Measurements from ENCODE around the gene TTLL10. TPM values are rescaled to one million over a fixed set of nuclear protein-coding genes. Genes with fewer than 3 reads are reported as not detected.

Gene TTLL10
- total and polyA plus RNA-seq, 2 of the 4 experiments (the other 2 are of a cell fraction), result not detected

DNA sequence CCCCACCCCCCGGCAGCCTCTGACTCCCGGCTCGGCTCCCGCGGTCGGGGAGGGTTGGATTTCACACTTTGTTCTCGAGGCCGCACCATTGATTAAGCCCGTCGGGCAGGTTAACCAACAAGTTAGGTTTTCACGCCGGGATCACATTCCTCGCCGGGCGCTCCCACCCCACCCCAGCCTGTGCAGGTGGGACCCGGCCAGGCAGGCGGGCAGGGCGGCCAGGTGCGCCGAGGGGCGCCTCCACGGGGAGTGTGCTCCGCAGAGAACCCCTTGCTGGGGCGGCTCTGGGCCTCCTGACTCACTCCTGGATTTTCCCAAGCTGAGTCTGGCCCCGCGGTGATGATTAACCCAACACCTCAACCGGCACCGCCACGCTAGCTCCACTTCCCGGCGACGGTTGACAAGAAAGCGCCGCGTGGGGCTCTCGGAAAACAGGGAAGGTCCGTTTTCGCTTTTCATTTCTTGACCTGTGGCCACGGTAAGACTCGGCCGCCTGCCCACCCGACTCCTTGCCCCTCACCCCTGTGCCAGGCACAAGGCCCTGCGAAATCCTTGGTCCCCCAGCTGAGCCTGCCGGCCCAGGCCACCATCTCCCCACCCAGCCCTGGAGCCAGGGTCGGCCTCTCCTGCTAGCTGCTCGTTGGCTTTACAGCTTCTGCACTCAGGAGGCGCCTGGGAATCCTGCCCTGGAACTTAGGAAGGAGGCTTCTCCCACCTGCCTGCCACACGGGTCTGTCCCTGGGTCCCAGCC is 8.8 kb upstream of the TTLL10 start:
- intact Hi-C loops (cut with micrococcal nuclease) (no loop called here), in situ Hi-C loops (cut with MboI; ENCODE audit: low sequenced_read_pairs) (no loop called here), dilution Hi-C loops (cut with HindIII; ENCODE audit: low sequenced_read_pairs, unreplicated experiment) (no loop called here)
- DNase-seq (no peak), ATAC-seq (ENCODE audit: low read depth) (no peak)
- no peaks in the 10 kb centered on the region for H3K9me3 ChIP-seq (ENCODE audit: control insufficient read depth, insufficient read depth, low read length)
- no peak overlapping the region for H3K14ac ChIP-seq (replicated peaks; ENCODE audit: low read depth, low read length)
- peak overlapping the region; percentile 11 for H2AFZ ChIP-seq (replicated peaks; ENCODE audit: low read length, poor library complexity)
- no peak overlapping the region for H4K8ac ChIP-seq (ENCODE audit: low read depth in 2 of 2, low read length in 2 of 2)
- no peak overlapping the region for H3K56ac ChIP-seq (ENCODE audit: extremely low read depth, insufficient read depth, low read length)
- H2AK9ac ChIP-seq (replicated peaks; ENCODE audit: low read depth, low read length, poor library complexity), result no peak overlapping the region
- H3K36me3 ChIP-seq (ENCODE audit: control insufficient read depth, insufficient read depth, low read length), result no peaks in the 10 kb centered on the region
- TF ChIP-seq MAFK (IDR thresholded peaks at IDR 0.05; ENCODE audit: low read depth, low read length) (no peak), RFX5 (IDR thresholded peaks at IDR 0.05; ENCODE audit: low read depth, low read length) (no peak), POLR2A (IDR thresholded peaks at IDR 0.05; ENCODE audit: low read depth, low read length) (no peak), RAD21 (IDR thresholded peaks at IDR 0.05; ENCODE audit: low read length) (no peak), MAZ (IDR thresholded peaks at IDR 0.05; ENCODE audit: borderline replicate concordance, low read depth, low read length) (no peak), FOS (IDR thresholded peaks at IDR 0.05; ENCODE audit: low read depth, low read length) (no peak), NFE2L2 (IDR thresholded peaks at IDR 0.05; ENCODE audit: low read depth, low read length) (no peak), MXI1 (IDR thresholded peaks at IDR 0.05; ENCODE audit: borderline replicate concordance, low read depth, low read length) (no peak), CHD1 (IDR thresholded peaks at IDR 0.05; ENCODE audit: low read depth, low read length) (no peak), SMC3 (IDR thresholded peaks at IDR 0.05; ENCODE audit: low read depth, low read length) (no peak), RCOR1 (IDR thresholded peaks at IDR 0.05; ENCODE audit: insufficient replicate concordance, low read length) (no peak), BHLHE40 (IDR thresholded peaks at IDR 0.05; ENCODE audit: low read depth, low read length) (no peak), CEBPB (IDR thresholded peaks at IDR 0.05; ENCODE audit: low read depth, low read length) (no peak)
- TF ChIP-seq, protein P1, sequence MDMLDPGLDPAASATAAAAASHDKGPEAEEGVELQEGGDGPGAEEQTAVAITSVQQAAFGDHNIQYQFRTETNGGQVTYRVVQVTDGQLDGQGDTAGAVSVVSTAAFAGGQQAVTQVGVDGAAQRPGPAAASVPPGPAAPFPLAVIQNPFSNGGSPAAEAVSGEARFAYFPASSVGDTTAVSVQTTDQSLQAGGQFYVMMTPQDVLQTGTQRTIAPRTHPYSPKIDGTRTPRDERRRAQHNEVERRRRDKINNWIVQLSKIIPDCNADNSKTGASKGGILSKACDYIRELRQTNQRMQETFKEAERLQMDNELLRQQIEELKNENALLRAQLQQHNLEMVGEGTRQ (IDR thresholded peaks at IDR 0.05; ENCODE audit: low read depth, low read length), result no peak
- TF ChIP-seq, protein P2, sequence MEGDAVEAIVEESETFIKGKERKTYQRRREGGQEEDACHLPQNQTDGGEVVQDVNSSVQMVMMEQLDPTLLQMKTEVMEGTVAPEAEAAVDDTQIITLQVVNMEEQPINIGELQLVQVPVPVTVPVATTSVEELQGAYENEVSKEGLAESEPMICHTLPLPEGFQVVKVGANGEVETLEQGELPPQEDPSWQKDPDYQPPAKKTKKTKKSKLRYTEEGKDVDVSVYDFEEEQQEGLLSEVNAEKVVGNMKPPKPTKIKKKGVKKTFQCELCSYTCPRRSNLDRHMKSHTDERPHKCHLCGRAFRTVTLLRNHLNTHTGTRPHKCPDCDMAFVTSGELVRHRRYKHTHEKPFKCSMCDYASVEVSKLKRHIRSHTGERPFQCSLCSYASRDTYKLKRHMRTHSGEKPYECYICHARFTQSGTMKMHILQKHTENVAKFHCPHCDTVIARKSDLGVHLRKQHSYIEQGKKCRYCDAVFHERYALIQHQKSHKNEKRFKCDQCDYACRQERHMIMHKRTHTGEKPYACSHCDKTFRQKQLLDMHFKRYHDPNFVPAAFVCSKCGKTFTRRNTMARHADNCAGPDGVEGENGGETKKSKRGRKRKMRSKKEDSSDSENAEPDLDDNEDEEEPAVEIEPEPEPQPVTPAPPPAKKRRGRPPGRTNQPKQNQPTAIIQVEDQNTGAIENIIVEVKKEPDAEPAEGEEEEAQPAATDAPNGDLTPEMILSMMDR (conservative IDR thresholded peaks at IDR 0.05; ENCODE audit: low read depth, low read length), result no peak
- TF ChIP-seq, protein P3, sequence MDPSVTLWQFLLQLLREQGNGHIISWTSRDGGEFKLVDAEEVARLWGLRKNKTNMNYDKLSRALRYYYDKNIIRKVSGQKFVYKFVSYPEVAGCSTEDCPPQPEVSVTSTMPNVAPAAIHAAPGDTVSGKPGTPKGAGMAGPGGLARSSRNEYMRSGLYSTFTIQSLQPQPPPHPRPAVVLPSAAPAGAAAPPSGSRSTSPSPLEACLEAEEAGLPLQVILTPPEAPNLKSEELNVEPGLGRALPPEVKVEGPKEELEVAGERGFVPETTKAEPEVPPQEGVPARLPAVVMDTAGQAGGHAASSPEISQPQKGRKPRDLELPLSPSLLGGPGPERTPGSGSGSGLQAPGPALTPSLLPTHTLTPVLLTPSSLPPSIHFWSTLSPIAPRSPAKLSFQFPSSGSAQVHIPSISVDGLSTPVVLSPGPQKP (IDR thresholded peaks at IDR 0.05; ENCODE audit: borderline replicate concordance, low read depth, low read length), result no peak
- no TSS peak for BruUV-seq (replicated peaks)
- no peak overlapping the region for H4K5ac ChIP-seq (ENCODE audit: low read depth, low read length)
- H2BK120ac ChIP-seq (ENCODE audit: low read depth, low read length), result no peak overlapping the region
- CTCF ChIA-PET, result no interaction called here
- H3K4me2 ChIP-seq (ENCODE audit: low read depth, low read length), result no peak overlapping the region
- H3K18ac ChIP-seq (ENCODE audit: low read depth, low read length), result no peak overlapping the region
- no peaks in the 10 kb centered on the region for H3K4me1 ChIP-seq (ENCODE audit: control insufficient read depth, insufficient read depth, low read length)
- no peak overlapping the region for H2BK5ac ChIP-seq (ENCODE audit: low read depth, low read length, poor library complexity, severe bottlenecking)
- no peak overlapping the region for H3K9ac ChIP-seq (ENCODE audit: low read depth, low read length)
- no peak overlapping the region for H3K27ac ChIP-seq (ENCODE audit: insufficient read depth, low read length)
- H2AK5ac ChIP-seq (ENCODE audit: low read depth, low read length), result no peak overlapping the region
- H4K20me1 ChIP-seq (ENCODE audit: insufficient read depth, low read length), result no peaks in the 10 kb centered on the region
- H3K4me3 ChIP-seq (ENCODE audit: insufficient read depth, low read depth, low read length), result no peak overlapping the region
- no peak overlapping the region for H2BK20ac ChIP-seq (ENCODE audit: low read depth, low read length)
- H3K79me1 ChIP-seq (ENCODE audit: low read depth in 1 of 2, low read length in 2 of 2), result no peaks in the 10 kb centered on the region
- H3K27me3 ChIP-seq (ENCODE audit: control insufficient read depth, insufficient read depth, low read length), result peaks cover 26% of the 10 kb centered on the region; the same call in 1 of the 2 replicates
- no peaks in the 10 kb centered on the region for H3K9me1 ChIP-seq (ENCODE audit: insufficient read depth, low read length)
- POLR2A ChIA-PET (ENCODE audit: unreplicated experiment), result no interaction called here
- H2BK15ac ChIP-seq (ENCODE audit: low read depth, low read length), result no peak overlapping the region
- whole genome bisulfite sequencing, 2 experiments (ENCODE audit: extremely low coverage in 2 of 2, insufficient read length in 1 of 2), result 69% methylated on average over 19 of the region's 48 CpGs; no CpG with 5 or more reads in 1 of the 2 experiments
- H4K91ac ChIP-seq (ENCODE audit: insufficient read depth, low read depth, low read length), result no peak overlapping the region
- H3K4ac ChIP-seq (ENCODE audit: low read depth, low read length), result no peak overlapping the region
- H3K23ac ChIP-seq (ENCODE audit: low read depth, low read length), result no peak overlapping the region
